ENCODE measurements around the gene OSER1.
A peak's percentile ranks its signal among the peaks of the same experiment; 100 is the strongest.

DNA sequence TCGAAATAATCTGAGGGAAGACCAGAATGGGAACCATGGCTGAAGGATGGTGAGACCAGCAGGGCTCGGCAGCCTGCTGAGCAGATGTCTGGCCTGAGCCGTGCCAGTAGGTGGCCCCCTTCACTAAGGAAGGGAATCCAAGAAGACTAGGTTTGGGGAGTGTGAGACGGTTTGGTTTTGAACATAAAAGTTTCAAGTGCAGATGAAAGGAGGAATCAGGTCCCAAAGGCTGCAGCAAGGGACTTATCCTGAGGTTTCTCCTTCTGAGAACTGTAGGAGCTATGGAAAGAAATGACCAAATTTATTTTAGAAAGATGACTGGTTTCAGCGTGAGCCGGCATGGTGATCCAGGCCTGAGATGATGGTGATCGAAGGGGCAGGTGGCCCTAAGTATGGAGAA lies 4.6 kb upstream of the OSER1 start:
- TF ChIP-seq, protein P1, sequence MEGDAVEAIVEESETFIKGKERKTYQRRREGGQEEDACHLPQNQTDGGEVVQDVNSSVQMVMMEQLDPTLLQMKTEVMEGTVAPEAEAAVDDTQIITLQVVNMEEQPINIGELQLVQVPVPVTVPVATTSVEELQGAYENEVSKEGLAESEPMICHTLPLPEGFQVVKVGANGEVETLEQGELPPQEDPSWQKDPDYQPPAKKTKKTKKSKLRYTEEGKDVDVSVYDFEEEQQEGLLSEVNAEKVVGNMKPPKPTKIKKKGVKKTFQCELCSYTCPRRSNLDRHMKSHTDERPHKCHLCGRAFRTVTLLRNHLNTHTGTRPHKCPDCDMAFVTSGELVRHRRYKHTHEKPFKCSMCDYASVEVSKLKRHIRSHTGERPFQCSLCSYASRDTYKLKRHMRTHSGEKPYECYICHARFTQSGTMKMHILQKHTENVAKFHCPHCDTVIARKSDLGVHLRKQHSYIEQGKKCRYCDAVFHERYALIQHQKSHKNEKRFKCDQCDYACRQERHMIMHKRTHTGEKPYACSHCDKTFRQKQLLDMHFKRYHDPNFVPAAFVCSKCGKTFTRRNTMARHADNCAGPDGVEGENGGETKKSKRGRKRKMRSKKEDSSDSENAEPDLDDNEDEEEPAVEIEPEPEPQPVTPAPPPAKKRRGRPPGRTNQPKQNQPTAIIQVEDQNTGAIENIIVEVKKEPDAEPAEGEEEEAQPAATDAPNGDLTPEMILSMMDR (IDR thresholded peaks at IDR 0.05; ENCODE audit: poor library complexity): peak; percentile 89
- no peak for TF ChIP-seq EZH2 (IDR thresholded peaks at IDR 0.05; ENCODE audit: borderline replicate concordance)
- TF ChIP-seq EZH2phosphoT487 (IDR thresholded peaks at IDR 0.05; ENCODE audit: low read depth, severe bottlenecking, unreplicated experiment): no peak
